Endothelial cell of umbilical vein (primary cell): ENCODE data around the gene SLC2A8. TPM values are rescaled to one million over a fixed set of nuclear protein-coding genes. Genes with fewer than 3 reads are reported as not detected.

ENCODE experiments used
- BruUV-seq: library from RNA; stranded (reverse); fragments of 400-500 nt; replicated peaks from 2 replicates; lab custom pipeline; 2021; lab: Mats Ljungman, UMichigan
- CTCF ChIA-PET: fragments of 300-600, 350-600 bp; sonication (Branson Sonifier 250); formaldehyde crosslinking; loops from one replicate; lab custom pipeline; 2021; ENCODE audit warnings: antibody characterized with exemption, inconsistent platforms; lab: Charles Lee
- POLR2A ChIA-PET: fragments of 300-600, 350-600 bp; sonication (Branson Sonifier 250); formaldehyde crosslinking; loops from one replicate; lab custom pipeline; 2021; ENCODE audit warnings: antibody characterized with exemption, inconsistent platforms; lab: Charles Lee
- DNase-seq: peaks from one replicate; pipeline ENCODE4 v3.0.0-alpha.2; 2011; ENCODE audit warnings: low read depth, low spot score
- FAIRE-seq: peaks from 2 replicates; lab custom pipeline; 2011; peaks lifted over from hg19 to GRCh38; lab: Jason Lieb, UNC
- H2AFZ ChIP-seq: 2 replicates; pipeline ENCODE4 v1.6.0; 2012; ENCODE audit warnings: low read depth, low read length, control low read depth, inconsistent platforms
- H3K27ac ChIP-seq: 2 replicates; pipeline ENCODE4 v1.5.1; 2011; ENCODE audit warnings: low read depth, mild to moderate bottlenecking, control low read depth, low read length, moderate library complexity; ENCODE audit not compliant: insufficient read depth
- H3K27me3 ChIP-seq, 2 experiments: 2 replicates each; pipeline versions ENCODE4 v1.6.0 to v1.6.1; 2011; ENCODE audit warnings: low read length in 2 of 2, mixed read lengths in 1 of 2; ENCODE audit not compliant: control insufficient read depth in 2 of 2, insufficient read depth in 2 of 2
- H3K36me3 ChIP-seq, 2 experiments: 2 replicates in 1 of 2; 3 replicates in 1 of 2; pipeline ENCODE4 v1.5.1; 2011; ENCODE audit warnings: low read length in 2 of 2, mild to moderate bottlenecking in 1 of 2, moderate library complexity in 1 of 2; ENCODE audit not compliant: control insufficient read depth in 2 of 2, insufficient read depth in 2 of 2; ENCODE audit errors: extremely low read depth in 1 of 2
- H3K4me1 ChIP-seq: 3 replicates; pipeline ENCODE4 v1.5.1; 2011; ENCODE audit warnings: mild to moderate bottlenecking, low read length; ENCODE audit not compliant: control insufficient read depth, insufficient read depth; ENCODE audit errors: extremely low read depth
- H3K4me2 ChIP-seq: 2 replicates; pipeline ENCODE4 v1.6.1; 2011; ENCODE audit warnings: low read length, control low read depth, mixed read lengths; ENCODE audit not compliant: insufficient read depth
- H3K4me3 ChIP-seq, 3 experiments: fragments of 200-600 bp in 1 of 3; sonication (generic), shearing (Covaris generic) in 1 of 3; replicated peaks in 1 of 3; 2 replicates each; pipeline ENCODE4 v1.5.1; 2011 to 2016; ENCODE audit warnings: control low read depth in 3 of 3, low read length in 3 of 3, mild to moderate bottlenecking in 2 of 3, inconsistent platforms in 1 of 3, low read depth in 1 of 3, moderate library complexity in 1 of 3; ENCODE audit not compliant: insufficient read depth in 1 of 3
- H3K79me2 ChIP-seq: 2 replicates; pipeline ENCODE4 v1.6.0; 2012; ENCODE audit warnings: low read length, inconsistent platforms; ENCODE audit not compliant: control insufficient read depth, insufficient read depth
- H3K9ac ChIP-seq: replicated peaks from 2 replicates; pipeline ENCODE3; 2011; ENCODE audit warnings: low read length, control low read depth; ENCODE audit not compliant: insufficient read depth; ENCODE audit errors: extremely low read depth
- H3K9me1 ChIP-seq: replicated peaks from 3 replicates; pipeline ENCODE4 v1.6.0; 2011; ENCODE audit warnings: mild to moderate bottlenecking, low read length; ENCODE audit not compliant: control insufficient read depth, insufficient read depth; ENCODE audit errors: extremely low read depth
- H3K9me3 ChIP-seq: replicated peaks from 2 replicates; pipeline ENCODE4 v1.5.1; 2012; ENCODE audit warnings: low read length, inconsistent platforms; ENCODE audit not compliant: control insufficient read depth, insufficient read depth
- H4K20me1 ChIP-seq: replicated peaks from 2 replicates; pipeline ENCODE3; 2011; ENCODE audit warnings: mild to moderate bottlenecking, low read length; ENCODE audit not compliant: control insufficient read depth, insufficient read depth; ENCODE audit errors: extremely low read depth
- CTCF ChIP-seq, 2 donors: IDR thresholded peaks; 1 replicate in 1 of 2; 2 replicates in 1 of 2; pipeline ENCODE4 v1.5.1; 2011; ENCODE audit warnings: low read length in 2 of 2, mild to moderate bottlenecking in 2 of 2, moderate library complexity in 2 of 2, control low read depth in 1 of 2, inconsistent platforms in 1 of 2, low read depth in 1 of 2; ENCODE audit not compliant: insufficient read depth in 1 of 2; ENCODE audit errors: extremely low read depth in 1 of 2
- EZH2 ChIP-seq: IDR thresholded peaks from 2 replicates; pipeline ENCODE4 v1.6.1; 2012; ENCODE audit warnings: borderline replicate concordance, low read depth, mild to moderate bottlenecking, moderate library complexity, low read length, inconsistent platforms; ENCODE audit not compliant: severe bottlenecking
- FOS ChIP-seq: IDR thresholded peaks from 2 replicates; pipeline ENCODE4 v1.6.1; 2011; ENCODE audit warnings: mild to moderate bottlenecking, low read length, moderate library complexity, borderline replicate concordance; ENCODE audit not compliant: insufficient read depth
- GATA2 ChIP-seq: IDR thresholded peaks from 2 replicates; pipeline ENCODE4 v1.7.0; 2011; ENCODE audit warnings: low read depth, mild to moderate bottlenecking, moderate library complexity, mixed read lengths, low read length; ENCODE audit not compliant: insufficient read length, insufficient read depth
- JUN ChIP-seq: IDR thresholded peaks from 2 replicates; pipeline ENCODE4 v1.6.1; 2011; ENCODE audit warnings: borderline replicate concordance, low read depth; ENCODE audit not compliant: insufficient read length, insufficient read depth
- MAX ChIP-seq: IDR thresholded peaks from 2 replicates; pipeline ENCODE4 v1.6.1; 2011; ENCODE audit not compliant: insufficient read depth, insufficient read length
- MYC ChIP-seq: IDR thresholded peaks from one replicate; pipeline ENCODE4 v1.6.1; 2011; ENCODE audit warnings: mild to moderate bottlenecking, low read depth, low read length
- POLR2A ChIP-seq: IDR thresholded peaks from 2 replicates; pipeline ENCODE4 v1.6.1; 2012; ENCODE audit warnings: low read depth, mild to moderate bottlenecking, control low read depth, low read length
- POLR2AphosphoS5 ChIP-seq: IDR thresholded peaks from 2 replicates; pipeline ENCODE4 v1.6.1; 2012; ENCODE audit warnings: low read depth, mild to moderate bottlenecking, control low read depth, low read length, moderate library complexity; ENCODE audit not compliant: insufficient read depth
- dilution Hi-C: fragments of 300-500 bp; cut with MboI; formaldehyde crosslinking; loops from one replicate; pipeline ENCODE4 v1.15.0; 2019; ENCODE audit warnings: low sequenced_read_pairs; ENCODE audit not compliant: extremely low pct_ligation_motif_present
- intact Hi-C: fragments of 100-400 bp; cut with micrococcal nuclease; formaldehyde crosslinking; loops from one replicate; pipeline ENCODE4 v1.10.0; 2022
- polyA plus RNA-seq, 4 experiments: library from polyadenylated mRNA; depleted of rRNA in 3 of 4; stranded (reverse) in 3 of 4; unstranded in 1 of 4; fragments of >200 nt; gene quantifications; 2 replicates each; pipeline versions ENCODE4 v1.2.1 to v1.2.3, GENCODE V29; 2011 to 2012; ENCODE audit warnings: missing spikeins in 1 of 4
- total RNA-seq: library from RNA; stranded (reverse); gene quantifications from 2 replicates; pipeline ENCODE4 v1.2.3, GENCODE V29; 2021

Gene SLC2A8
- total and polyA plus RNA-seq, 2 donors (not counting 3 experiments of a cell fraction or from before 2014, with no cell fraction given), result 19.3 to 26.1 TPM

- H3K4me3 ChIP-seq, result peak overlapping the region in 1 of 3 experiments; percentile 90
- no peaks in the 10 kb centered on the region for H3K9me3 ChIP-seq
- BruUV-seq, result no TSS peak
- peak overlapping the region; percentile 97 for H3K4me2 ChIP-seq
- peak overlapping the region; percentile 92 for H3K9ac ChIP-seq
- POLR2A ChIA-PET, result no interaction called here
- H3K9me1 ChIP-seq, result no peaks in the 10 kb centered on the region
- no peaks in the 10 kb centered on the region for H4K20me1 ChIP-seq
- TF ChIP-seq POLR2AphosphoS5 (no peak), MYC (no peak), CTCF (IDR thresholded peaks at IDR 0.05; ENCODE audit: extremely low read depth in 1 of 2, insufficient read depth in 1 of 2, low read depth in 1 of 2, low read length in 2 of 2) (no peak), POLR2A (no peak), MAX (no peak), GATA2 (no peak), FOS (no peak), JUN (no peak), EZH2 (no peak)
- H3K27ac ChIP-seq, result no peak overlapping the region
- FAIRE-seq, result no peak
- intact Hi-C loops (no loop called here), dilution Hi-C loops (no loop called here)
- no peak overlapping the region for H2AFZ ChIP-seq
- CTCF ChIA-PET, result interaction anchor here (1.4 to 1.9 kb wide), 2 partner anchors 7 to 199 kb away, joined by 4 to 6 read pairs; no protein-coding TSS in a partner anchor
- H3K27me3 ChIP-seq, result no peaks in the 10 kb centered on the region
- no peaks in the 10 kb centered on the region for H3K36me3 ChIP-seq
- peaks cover 25% of the 10 kb centered on the region for H3K4me1 ChIP-seq
- peaks cover 36% of the 10 kb centered on the region for H3K79me2 ChIP-seq
- no peak for DNase-seq
Measured at GRCh38 chr9:127422787-127423186, 25.8 kb downstream of the SLC2A8 start.
